Pons (tissue), 1 donor: Measurements from ENCODE around the gene FREY1.

Source experiments
- DNase-seq: peaks from one replicate; pipeline ENCODE4 v3.0.0-alpha.2; 2016; ENCODE audit warnings: low spot score

The FREY1 gene

GRCh38 chr11:45906965-45907611, at the start of gene FREY1:
Gene FREY1 (minus strand): TSS chr11:45907271. CDS start chr11:45907245, 26 bp downstream.
- peak; percentile 53 for DNase-seq

- peak; percentile 62 for DNase-seq
Measured at GRCh38 chr11:45949992-45950407, 42.9 kb upstream of the FREY1 start.

GRCh38 chr11:45948356-45948755, 41.3 kb upstream of the FREY1 start:
- DNase-seq = peak; percentile 60

- no peak for DNase-seq
Measured at GRCh38 chr11:45947885-45948284, 40.8 kb upstream of the FREY1 start.

- DNase-seq = no peak
Measured at GRCh38 chr11:45945397-45945999, 38.4 kb upstream of the FREY1 start.

- no peak for DNase-seq
Measured at GRCh38 chr11:45942381-45942780, 35.3 kb upstream of the FREY1 start.

GRCh38 chr11:45941285-45941684, 34.2 kb upstream of the FREY1 start:
- DNase-seq = no peak

- DNase-seq = no peak
Measured at GRCh38 chr11:45939836-45940235, 32.8 kb upstream of the FREY1 start.

- no peak for DNase-seq
Measured at GRCh38 chr11:45937916-45938315, 30.8 kb upstream of the FREY1 start.

GRCh38 chr11:45936511-45937054, 29.5 kb upstream of the FREY1 start:
- DNase-seq = no peak

GRCh38 chr11:45935349-45936064, 28.4 kb upstream of the FREY1 start:
- no peak for DNase-seq

- DNase-seq = no peak
Measured at GRCh38 chr11:45934580-45935318, 27.7 kb upstream of the FREY1 start.

- no peak for DNase-seq
Measured at GRCh38 chr11:45933846-45934579, 26.9 kb upstream of the FREY1 start.

GRCh38 chr11:45933131-45933831, 26.2 kb upstream of the FREY1 start:
- peak; percentile 42 for DNase-seq

- DNase-seq = no peak
Measured at GRCh38 chr11:45932217-45932616, 25.1 kb upstream of the FREY1 start.

GRCh38 chr11:45931739-45932138, 24.7 kb upstream of the FREY1 start:
- DNase-seq = no peak

- no peak for DNase-seq
Measured at GRCh38 chr11:45930951-45931570, 24.0 kb upstream of the FREY1 start.

- no peak for DNase-seq
Measured at GRCh38 chr11:45930031-45930794, 23.1 kb upstream of the FREY1 start.

- no peak for DNase-seq
Measured at GRCh38 chr11:45929486-45930030, 22.5 kb upstream of the FREY1 start.
